GM19452 (cell line): ENCODE results near the gene PDHX.

Experiments used
- ATAC-seq: cut with Tn5 transposase; IDR thresholded peaks from one replicate; pipeline ENCODE4 v1.9.1; 2021; ENCODE audit not compliant: unreplicated experiment

Gene PDHX

DNA sequence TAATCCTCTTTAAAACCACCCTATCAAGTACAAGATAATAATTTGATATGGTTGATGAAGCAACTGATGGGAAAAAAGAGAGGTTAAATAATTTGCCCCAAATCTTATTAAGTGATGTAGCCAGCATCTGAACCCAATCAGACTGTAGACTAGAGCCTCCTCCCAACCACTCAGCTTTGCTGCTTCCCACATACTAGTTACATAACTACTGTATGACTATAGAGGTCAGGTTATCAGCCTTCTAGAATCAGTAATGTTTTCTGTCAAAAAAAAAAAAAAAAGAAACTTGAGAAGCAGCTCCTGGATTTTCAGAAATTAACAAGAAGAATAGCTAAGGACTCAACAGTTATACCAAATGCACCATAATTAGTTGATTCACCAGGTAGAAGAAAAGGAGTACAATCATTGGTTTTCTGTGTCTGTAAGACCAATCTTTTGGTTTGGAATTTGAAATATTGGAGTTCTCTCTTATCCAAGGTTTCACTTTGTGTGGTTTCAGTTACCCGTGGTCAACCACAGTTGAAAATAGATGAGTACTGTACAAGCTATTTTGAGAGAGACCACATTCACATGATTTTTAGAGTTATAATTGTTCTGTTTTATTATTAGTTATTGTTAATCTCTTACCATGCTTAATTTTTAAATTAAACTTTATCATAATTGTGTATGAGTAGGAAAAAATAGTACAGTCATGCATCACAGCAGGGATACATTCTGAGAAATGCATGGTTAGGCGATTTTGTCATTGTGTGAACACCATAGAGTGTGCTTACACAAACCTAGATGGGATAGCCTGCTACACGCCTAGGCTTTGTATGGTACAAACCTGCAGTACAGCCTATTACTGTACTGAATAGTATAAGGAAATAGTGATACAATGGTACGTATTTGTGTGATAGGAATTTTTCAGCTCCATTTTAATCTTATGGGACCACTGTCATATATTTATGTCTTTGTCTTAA is 72.2 kb downstream of the PDHX start:
- peak; percentile 75 for ATAC-seq

DNA sequence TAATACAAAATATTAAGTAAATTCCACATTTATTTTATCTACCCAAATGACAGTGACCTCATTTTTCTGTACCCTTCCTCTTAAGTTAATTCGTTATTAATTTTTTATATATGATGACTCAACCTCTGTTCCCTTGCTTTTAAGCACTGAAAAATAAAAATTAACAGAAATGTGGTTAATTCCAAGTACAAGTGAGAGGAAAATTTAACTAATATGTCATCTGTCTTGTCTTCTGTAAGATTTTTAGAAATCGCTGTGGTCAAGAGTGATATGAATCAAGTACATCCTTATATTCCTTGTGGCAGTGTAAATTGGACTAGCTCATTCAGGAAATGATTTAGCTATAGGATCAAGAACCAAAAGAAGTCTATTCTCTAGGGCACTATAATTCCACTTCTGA is 74.5 kb downstream of the PDHX start:
- no peak for ATAC-seq

- no peak for ATAC-seq
Measured at GRCh38 chr11:34994854-34995253, 78.4 kb downstream of the PDHX start.

DNA sequence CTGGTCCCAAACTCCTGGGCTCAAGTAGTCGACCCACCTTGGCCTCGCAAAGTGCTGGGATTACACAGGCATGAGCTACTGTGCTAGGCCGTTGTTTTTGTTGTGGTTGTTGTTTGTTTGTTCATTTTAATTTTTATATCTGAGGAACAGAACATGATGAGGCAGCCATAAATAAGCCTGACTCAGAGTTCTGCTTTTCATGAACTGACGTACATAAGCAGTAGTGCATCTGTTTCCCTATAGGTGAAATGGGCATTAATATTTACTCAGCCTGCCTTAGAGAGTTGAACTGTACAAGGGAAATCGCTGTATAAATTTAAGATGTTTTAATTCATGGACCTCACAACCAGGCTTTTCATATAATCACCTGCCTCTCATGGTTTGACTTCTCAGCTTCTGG is 80.5 kb downstream of the PDHX start:
- no peak for ATAC-seq

- ATAC-seq, result no peak
Measured at GRCh38 chr11:34997952-34998528, 81.6 kb downstream of the PDHX start.

- no peak for ATAC-seq
Measured at GRCh38 chr11:34999453-34999852, 83.0 kb downstream of the PDHX start.

GRCh38 chr11:35003186-35003585 is 86.8 kb downstream of the PDHX start:
- no peak for ATAC-seq

GRCh38 chr11:35003658-35004057 is 87.2 kb downstream of the PDHX start:
- no peak for ATAC-seq

DNA sequence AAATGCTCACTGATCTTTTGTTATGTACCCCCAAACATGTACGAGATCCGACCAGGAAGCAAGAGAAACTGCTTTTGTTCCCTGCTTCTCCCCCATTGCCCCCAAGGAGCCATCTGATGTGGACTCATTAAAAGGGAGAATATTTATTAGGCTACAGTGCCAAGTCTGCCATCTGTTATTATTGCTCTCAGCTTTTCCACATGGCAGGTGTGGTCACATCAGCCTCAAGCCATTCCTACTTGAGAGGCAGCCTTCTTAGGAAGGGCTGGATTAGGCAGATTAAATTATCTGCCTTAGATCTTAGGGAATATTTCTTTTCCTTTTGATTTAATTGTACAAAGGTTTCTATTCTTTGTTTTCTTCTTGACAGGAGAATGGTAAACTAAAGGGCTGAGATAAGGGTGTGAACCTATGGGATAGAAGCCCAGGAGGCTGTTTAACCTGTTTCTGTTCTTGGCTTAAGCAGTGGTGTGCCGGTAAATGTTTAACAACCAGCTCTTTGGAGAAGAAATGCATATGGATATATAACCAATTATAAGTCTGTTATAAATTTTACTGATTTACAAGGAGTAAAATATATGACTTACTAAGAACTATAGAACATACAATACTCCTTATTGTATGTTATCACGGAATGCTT is 88.8 kb downstream of the PDHX start:
- ATAC-seq, result no peak

GRCh38 chr11:35006389-35007128 is 90.1 kb downstream of the PDHX start:
- peak; percentile 88 for ATAC-seq

DNA sequence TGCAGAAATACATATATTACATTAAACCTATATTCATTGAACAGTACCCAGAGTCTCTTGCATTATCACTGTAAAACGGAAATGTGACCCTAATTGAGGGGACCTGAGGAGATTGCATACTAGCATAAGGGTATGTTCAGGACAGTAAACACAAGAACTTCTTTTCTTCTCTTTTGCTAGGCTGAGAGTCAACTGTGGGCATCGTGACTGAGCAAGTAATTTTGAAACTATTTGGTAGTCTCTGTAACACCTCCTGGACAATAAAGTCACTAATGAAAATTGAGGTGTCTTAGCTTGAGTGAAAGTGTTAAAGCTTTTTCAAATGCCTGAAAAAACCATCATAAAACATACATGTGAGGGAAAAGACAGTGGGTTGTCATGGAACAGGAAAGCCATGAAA is 90.9 kb downstream of the PDHX start:
- ATAC-seq, result peak; percentile 45

GRCh38 chr11:35009191-35009943 is 92.9 kb downstream of the PDHX start:
- no peak for ATAC-seq

- ATAC-seq, result no peak
Measured at GRCh38 chr11:35009944-35010342, 93.5 kb downstream of the PDHX start.

DNA sequence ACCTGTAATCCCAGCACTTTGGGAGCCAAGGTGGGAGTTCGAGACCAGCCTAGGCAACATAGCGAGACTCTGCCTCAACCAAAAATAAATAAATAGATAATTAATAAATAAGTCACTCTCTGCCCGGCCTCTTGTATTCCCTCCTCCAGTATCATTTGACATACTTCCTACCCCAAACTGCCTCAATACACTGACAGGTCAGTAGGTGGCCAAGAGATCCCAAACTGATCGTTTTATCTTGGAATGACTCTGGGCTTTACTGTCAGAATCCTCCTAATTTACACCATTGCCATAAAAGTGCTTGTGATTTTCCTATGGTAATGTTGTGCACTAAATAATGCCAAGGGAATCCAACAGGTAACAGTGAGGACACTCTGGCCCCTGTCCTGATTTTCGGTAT is 94.2 kb downstream of the PDHX start:
- ATAC-seq, result no peak

DNA sequence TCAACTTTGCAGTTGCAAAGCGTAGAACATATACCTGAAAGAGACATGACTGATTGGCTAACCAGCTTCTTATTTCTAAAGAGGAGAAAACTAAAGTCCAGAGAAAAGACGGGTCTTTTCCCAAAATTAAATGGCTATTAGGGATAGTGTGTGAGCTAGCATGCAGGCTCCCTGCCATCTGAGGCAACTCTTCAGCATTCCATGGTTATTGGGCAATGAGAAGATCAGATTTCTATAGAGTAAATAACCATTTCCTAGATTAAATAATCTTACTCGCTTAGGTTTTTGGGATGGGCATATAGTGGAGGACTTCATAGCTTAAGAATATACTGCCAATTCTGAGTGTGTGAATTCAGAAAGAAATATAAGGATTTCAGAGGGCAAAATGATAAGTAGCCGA is 95.0 kb downstream of the PDHX start:
- ATAC-seq, result no peak

GRCh38 chr11:35011944-35012343 is 95.5 kb downstream of the PDHX start:
- no peak for ATAC-seq

- peak; percentile 74 for ATAC-seq
Measured at GRCh38 chr11:35012467-35013191, 96.2 kb downstream of the PDHX start.

GRCh38 chr11:35013514-35014233 is 97.3 kb downstream of the PDHX start:
- peak; percentile 40 for ATAC-seq

GRCh38 chr11:35014346-35014745 is 97.9 kb downstream of the PDHX start:
- ATAC-seq, result no peak
